ENCODE results near the gene OCRL. TPM values are rescaled to one million over a fixed set of nuclear protein-coding genes. Genes with fewer than 3 reads are reported as not detected.

The OCRL gene
- total RNA-seq, 2 donors from 2014 or later = 16.7 to 77.1 TPM

DNA sequence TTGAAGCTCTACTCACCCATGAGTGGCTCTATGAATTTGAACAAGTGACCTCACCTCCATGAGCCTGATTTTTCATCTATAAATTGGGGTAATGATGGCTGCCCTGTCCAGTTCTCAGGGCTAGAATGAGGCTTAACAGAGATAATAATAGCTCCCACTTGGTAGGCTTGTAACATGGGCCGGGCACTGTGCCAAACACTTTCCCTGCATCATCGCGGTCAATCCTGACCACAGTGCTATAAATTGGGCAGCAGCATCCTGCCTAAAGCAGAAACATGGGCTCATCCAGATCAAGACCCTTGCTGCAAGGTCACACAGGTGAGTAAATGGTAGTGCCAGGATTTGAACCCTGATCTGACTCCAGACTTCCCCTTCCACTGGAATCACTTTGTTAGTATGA, 101.9 kb downstream of the OCRL start:
- no peak for DNase-seq (ENCODE audit: low spot score)
- 63% methylated on average over 3 of the region's 3 CpGs for WGBS
- Histone ChIP-seq H3K36me3 (no peaks in the 10 kb centered on the region), H3K9me3 (no peaks in the 10 kb centered on the region), H3K27ac (no peak overlapping the region), H3K27me3 (replicated peaks; ENCODE audit: insufficient read depth) (no peaks in the 10 kb centered on the region), H3K4me3 (no peak overlapping the region), H3K4me1 (replicated peaks) (no peaks in the 10 kb centered on the region)
- TF ChIP-seq CTCF (IDR thresholded peaks at IDR 0.05) = no peak
- no peak for TF ChIP-seq POLR2A (IDR thresholded peaks at IDR 0.05)
- TF ChIP-seq POLR2AphosphoS5 (IDR thresholded peaks at IDR 0.05) = no peak
- intact Hi-C loops (cut with DNase I) = no loop called here

Small RNA genes within 50 kb of the gene (small RNA-seq; reads per million reads assigned to genes)
- 0 reads per million in 2 donors for gene RF01169

Other genes with a start within 250 kb of the OCRL start
- gene SMARCA1, start 16.8 kb upstream of the OCRL start, total RNA-seq = 100 to 1,000 TPM in 1 of 2 donors, 10 to 100 TPM in 1; 41.9 to 157 TPM
- 1 to 10 TPM; 1.7 to 3.5 TPM for gene APLN, start 114.7 kb downstream of the OCRL start, total RNA-seq
- under 1 TPM in 1 of 2 donors, not detected in 1; 0.14 TPM for gene XPNPEP2, start 198.7 kb downstream of the OCRL start, total RNA-seq
- 1 to 10 TPM; 2.2 to 5.8 TPM for gene SASH3, start 239.7 kb downstream of the OCRL start, total RNA-seq

Data from prostate gland (tissue), 2 donors.